IMR-90 (cell line): Measurements from ENCODE around the gene COL18A1.

Experiments
- BHLHE40 ChIP-seq: fragments of 150-350 bp; IDR thresholded peaks from 2 replicates; pipeline ENCODE4 v1.6.1; 2016; ENCODE audit warnings: mild to moderate bottlenecking, low read depth, low read length
- CHD1 ChIP-seq: IDR thresholded peaks from 2 replicates; pipeline ENCODE4 v1.6.1; 2012; ENCODE audit warnings: low read depth, low read length, improper control_type of control experiment
- FOS ChIP-seq: fragments of 150-350 bp; IDR thresholded peaks from 2 replicates; pipeline ENCODE4 v1.6.1; 2016; ENCODE audit warnings: low read depth, low read length
- MAFK ChIP-seq: IDR thresholded peaks from 2 replicates; pipeline ENCODE4 v1.6.1; 2012; ENCODE audit warnings: low read depth, low read length, improper control_type of control experiment
- MAZ ChIP-seq: IDR thresholded peaks from 2 replicates; pipeline ENCODE4 v1.6.1; 2012; ENCODE audit warnings: low read depth, mild to moderate bottlenecking, low read length, improper control_type of control experiment, moderate library complexity, borderline replicate concordance
- MXI1 ChIP-seq: IDR thresholded peaks from 2 replicates; pipeline ENCODE4 v1.6.1; 2012; ENCODE audit warnings: low read depth, mild to moderate bottlenecking, low read length, moderate library complexity, borderline replicate concordance
- POLR2A ChIP-seq: IDR thresholded peaks from 2 replicates; pipeline ENCODE4 v1.6.1; 2012; ENCODE audit warnings: mild to moderate bottlenecking, low read depth, low read length
- RAD21 ChIP-seq: IDR thresholded peaks from 2 replicates; pipeline ENCODE4 v1.6.1; 2012; ENCODE audit warnings: low read length, improper control_type of control experiment
- RCOR1 ChIP-seq: IDR thresholded peaks from 2 replicates; pipeline ENCODE4 v1.6.1; 2012; ENCODE audit warnings: mild to moderate bottlenecking, low read length, improper control_type of control experiment; ENCODE audit not compliant: insufficient replicate concordance
- SMC3 ChIP-seq: fragments of 150-350 bp; IDR thresholded peaks from 2 replicates; pipeline ENCODE4 v1.6.1; 2016; ENCODE audit warnings: low read depth, mild to moderate bottlenecking, antibody characterized with exemption, low read length, moderate library complexity
- TF ChIP-seq, protein P1 (sequence below): conservative IDR thresholded peaks from 2 replicates; pipeline ENCODE4 v1.5.1; 2012; ENCODE audit warnings: mild to moderate bottlenecking, low read depth, low read length, improper control_type of control experiment
- TF ChIP-seq, protein P2 (sequence below): fragments of 150-350 bp; IDR thresholded peaks from 2 replicates; pipeline ENCODE4 v1.6.1; 2016; ENCODE audit warnings: low read depth, mild to moderate bottlenecking, low read length, moderate library complexity, borderline replicate concordance

DNA sequence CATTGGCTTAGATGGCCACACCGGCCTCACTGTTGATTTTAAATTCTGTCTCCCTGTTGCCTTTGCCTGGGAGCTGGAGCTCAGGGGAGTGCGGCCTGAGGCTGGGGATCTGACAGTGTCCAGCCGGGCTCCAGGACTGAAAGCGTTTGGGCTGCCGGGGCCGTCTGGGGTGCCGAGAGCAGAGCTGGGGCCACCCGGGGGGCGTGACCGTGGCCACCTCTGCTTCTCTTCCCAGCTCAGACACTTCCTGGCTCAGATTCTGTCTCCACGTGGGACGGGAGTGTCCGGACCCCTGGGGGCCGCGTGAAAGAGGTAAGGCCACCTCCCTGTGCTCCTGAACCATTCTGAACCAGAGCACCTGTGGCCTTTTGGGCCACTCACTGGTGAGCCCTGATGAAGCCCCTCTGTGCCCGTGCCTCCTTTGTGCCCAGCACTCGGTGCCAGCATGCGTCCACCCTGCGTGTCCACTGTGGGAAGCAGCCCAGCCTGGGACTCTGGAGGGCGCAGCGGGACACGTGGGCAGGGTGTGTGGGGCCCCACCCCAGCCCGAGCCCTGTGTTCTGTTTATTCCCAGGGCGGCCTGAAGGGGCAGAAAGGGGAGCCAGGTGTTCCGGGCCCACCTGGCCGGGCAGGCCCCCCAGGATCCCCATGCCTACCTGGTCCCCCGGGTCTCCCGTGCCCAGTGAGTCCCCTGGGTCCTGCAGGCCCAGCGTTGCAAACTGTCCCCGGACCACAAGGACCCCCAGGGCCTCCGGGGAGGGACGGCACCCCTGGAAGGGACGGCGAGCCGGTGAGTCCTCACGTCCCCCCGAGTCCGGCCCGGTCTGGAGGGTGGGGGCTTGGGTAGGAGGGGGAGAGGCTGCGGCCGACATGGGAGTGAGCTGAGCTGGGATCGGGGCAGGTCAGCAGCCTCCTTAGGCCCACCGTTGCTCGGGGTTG, 72.5 kb downstream of the COL18A1 start:
- TF ChIP-seq, protein P1, sequence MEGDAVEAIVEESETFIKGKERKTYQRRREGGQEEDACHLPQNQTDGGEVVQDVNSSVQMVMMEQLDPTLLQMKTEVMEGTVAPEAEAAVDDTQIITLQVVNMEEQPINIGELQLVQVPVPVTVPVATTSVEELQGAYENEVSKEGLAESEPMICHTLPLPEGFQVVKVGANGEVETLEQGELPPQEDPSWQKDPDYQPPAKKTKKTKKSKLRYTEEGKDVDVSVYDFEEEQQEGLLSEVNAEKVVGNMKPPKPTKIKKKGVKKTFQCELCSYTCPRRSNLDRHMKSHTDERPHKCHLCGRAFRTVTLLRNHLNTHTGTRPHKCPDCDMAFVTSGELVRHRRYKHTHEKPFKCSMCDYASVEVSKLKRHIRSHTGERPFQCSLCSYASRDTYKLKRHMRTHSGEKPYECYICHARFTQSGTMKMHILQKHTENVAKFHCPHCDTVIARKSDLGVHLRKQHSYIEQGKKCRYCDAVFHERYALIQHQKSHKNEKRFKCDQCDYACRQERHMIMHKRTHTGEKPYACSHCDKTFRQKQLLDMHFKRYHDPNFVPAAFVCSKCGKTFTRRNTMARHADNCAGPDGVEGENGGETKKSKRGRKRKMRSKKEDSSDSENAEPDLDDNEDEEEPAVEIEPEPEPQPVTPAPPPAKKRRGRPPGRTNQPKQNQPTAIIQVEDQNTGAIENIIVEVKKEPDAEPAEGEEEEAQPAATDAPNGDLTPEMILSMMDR = no peak
- no peak for TF ChIP-seq RAD21
- TF ChIP-seq MXI1 = no peak
- TF ChIP-seq, protein P2, sequence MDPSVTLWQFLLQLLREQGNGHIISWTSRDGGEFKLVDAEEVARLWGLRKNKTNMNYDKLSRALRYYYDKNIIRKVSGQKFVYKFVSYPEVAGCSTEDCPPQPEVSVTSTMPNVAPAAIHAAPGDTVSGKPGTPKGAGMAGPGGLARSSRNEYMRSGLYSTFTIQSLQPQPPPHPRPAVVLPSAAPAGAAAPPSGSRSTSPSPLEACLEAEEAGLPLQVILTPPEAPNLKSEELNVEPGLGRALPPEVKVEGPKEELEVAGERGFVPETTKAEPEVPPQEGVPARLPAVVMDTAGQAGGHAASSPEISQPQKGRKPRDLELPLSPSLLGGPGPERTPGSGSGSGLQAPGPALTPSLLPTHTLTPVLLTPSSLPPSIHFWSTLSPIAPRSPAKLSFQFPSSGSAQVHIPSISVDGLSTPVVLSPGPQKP = no peak
- no peak for TF ChIP-seq MAZ
- TF ChIP-seq POLR2A = no peak
- TF ChIP-seq SMC3 = no peak
- TF ChIP-seq CHD1 = no peak
- no peak for TF ChIP-seq RCOR1
- TF ChIP-seq MAFK = no peak
- TF ChIP-seq BHLHE40 = no peak
- no peak for TF ChIP-seq FOS
